H1 (cell line): Measurements from ENCODE around the gene YRDC. TPM values are rescaled to one million over a fixed set of nuclear protein-coding genes. Genes with fewer than 3 reads are reported as not detected.

Experiments used
- CEBPB ChIP-seq: IDR thresholded peaks from 2 replicates; pipeline ENCODE4 v1.6.1; 2012; ENCODE audit warnings: low read depth, low read length
- JUN ChIP-seq: IDR thresholded peaks from 2 replicates; pipeline ENCODE4 v1.6.1; 2011; ENCODE audit warnings: low read depth, mild to moderate bottlenecking, improper control_type of control experiment, low read length
- NANOG ChIP-seq: IDR thresholded peaks from 2 replicates; pipeline ENCODE4 v1.6.1; 2011; ENCODE audit warnings: low read length, low read depth, mild to moderate bottlenecking, inconsistent platforms; ENCODE audit not compliant: insufficient read depth, poor library complexity, severe bottlenecking
- RBBP5 ChIP-seq: IDR thresholded peaks from 2 replicates; pipeline ENCODE4 v1.7.1; 2012; ENCODE audit warnings: low read depth, mild to moderate bottlenecking, inconsistent platforms, low read length, moderate library complexity, borderline replicate concordance
- RXRA ChIP-seq: IDR thresholded peaks from 2 replicates; pipeline ENCODE4 v1.6.1; 2011; ENCODE audit warnings: low read depth, mild to moderate bottlenecking, low read length, moderate library complexity; ENCODE audit not compliant: insufficient read depth
- polyA plus RNA-seq, 7 experiments: library from polyadenylated mRNA; depleted of rRNA in 3 of 7; stranded (reverse) in 5 of 7; unstranded in 2 of 7; fragments of >200 nt in 5 of 7; fragments of 200-250 nt in 2 of 7; gene quantifications; 1 replicate in 5 of 7; 2 replicates in 1 of 7; 4 replicates in 1 of 7; pipeline versions ENCODE4 v1.2.1 to v1.2.3, GENCODE V29; 2011 to 2013; ENCODE audit warnings: missing spikeins in 2 of 7, mixed read lengths in 2 of 7
- total RNA-seq: library from RNA; stranded (reverse); fragmentation: NEBNext Ultra II Directional; extraction: Animal tissue kit (Norgen Biotek cat#: 25700); gene quantifications from 2 replicates; pipeline ENCODE4 v1.2.1, GENCODE V29; 2021
- TF ChIP-seq, protein P1 (sequence below): fragments of 300-600 bp; sonication (generic); IDR thresholded peaks from 2 replicates; pipeline ENCODE4 v1.7.1; 2012; ENCODE audit warnings: low read length, moderate library complexity, mild to moderate bottlenecking, inconsistent platforms; ENCODE audit not compliant: insufficient replicate concordance

Gene YRDC
- total and polyA plus RNA-seq, 2 of the 8 experiments (the other 6 are each of a cell fraction or from before 2014, with no cell fraction given) = 21.1 to 21.6 TPM

DNA sequence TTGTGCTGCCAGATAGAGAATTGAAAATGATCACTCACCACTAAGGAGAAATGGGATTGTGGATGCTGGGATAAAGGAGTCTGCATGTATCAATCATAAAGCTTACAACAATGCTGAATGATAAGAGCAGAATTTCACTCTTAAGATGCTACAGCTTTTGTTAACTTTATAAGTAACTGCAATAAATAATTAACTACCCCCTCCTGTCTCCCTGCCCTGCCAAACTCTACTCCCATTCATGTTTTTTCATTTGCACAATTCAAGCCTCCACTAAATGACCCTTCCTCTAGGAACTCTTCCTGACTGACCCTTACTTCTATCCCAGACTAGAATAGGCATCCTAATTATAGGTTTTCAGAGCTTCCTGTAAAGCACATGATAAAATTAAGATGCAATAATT is 36.5 kb upstream of the YRDC start (continued):
- TF ChIP-seq, protein P1, sequence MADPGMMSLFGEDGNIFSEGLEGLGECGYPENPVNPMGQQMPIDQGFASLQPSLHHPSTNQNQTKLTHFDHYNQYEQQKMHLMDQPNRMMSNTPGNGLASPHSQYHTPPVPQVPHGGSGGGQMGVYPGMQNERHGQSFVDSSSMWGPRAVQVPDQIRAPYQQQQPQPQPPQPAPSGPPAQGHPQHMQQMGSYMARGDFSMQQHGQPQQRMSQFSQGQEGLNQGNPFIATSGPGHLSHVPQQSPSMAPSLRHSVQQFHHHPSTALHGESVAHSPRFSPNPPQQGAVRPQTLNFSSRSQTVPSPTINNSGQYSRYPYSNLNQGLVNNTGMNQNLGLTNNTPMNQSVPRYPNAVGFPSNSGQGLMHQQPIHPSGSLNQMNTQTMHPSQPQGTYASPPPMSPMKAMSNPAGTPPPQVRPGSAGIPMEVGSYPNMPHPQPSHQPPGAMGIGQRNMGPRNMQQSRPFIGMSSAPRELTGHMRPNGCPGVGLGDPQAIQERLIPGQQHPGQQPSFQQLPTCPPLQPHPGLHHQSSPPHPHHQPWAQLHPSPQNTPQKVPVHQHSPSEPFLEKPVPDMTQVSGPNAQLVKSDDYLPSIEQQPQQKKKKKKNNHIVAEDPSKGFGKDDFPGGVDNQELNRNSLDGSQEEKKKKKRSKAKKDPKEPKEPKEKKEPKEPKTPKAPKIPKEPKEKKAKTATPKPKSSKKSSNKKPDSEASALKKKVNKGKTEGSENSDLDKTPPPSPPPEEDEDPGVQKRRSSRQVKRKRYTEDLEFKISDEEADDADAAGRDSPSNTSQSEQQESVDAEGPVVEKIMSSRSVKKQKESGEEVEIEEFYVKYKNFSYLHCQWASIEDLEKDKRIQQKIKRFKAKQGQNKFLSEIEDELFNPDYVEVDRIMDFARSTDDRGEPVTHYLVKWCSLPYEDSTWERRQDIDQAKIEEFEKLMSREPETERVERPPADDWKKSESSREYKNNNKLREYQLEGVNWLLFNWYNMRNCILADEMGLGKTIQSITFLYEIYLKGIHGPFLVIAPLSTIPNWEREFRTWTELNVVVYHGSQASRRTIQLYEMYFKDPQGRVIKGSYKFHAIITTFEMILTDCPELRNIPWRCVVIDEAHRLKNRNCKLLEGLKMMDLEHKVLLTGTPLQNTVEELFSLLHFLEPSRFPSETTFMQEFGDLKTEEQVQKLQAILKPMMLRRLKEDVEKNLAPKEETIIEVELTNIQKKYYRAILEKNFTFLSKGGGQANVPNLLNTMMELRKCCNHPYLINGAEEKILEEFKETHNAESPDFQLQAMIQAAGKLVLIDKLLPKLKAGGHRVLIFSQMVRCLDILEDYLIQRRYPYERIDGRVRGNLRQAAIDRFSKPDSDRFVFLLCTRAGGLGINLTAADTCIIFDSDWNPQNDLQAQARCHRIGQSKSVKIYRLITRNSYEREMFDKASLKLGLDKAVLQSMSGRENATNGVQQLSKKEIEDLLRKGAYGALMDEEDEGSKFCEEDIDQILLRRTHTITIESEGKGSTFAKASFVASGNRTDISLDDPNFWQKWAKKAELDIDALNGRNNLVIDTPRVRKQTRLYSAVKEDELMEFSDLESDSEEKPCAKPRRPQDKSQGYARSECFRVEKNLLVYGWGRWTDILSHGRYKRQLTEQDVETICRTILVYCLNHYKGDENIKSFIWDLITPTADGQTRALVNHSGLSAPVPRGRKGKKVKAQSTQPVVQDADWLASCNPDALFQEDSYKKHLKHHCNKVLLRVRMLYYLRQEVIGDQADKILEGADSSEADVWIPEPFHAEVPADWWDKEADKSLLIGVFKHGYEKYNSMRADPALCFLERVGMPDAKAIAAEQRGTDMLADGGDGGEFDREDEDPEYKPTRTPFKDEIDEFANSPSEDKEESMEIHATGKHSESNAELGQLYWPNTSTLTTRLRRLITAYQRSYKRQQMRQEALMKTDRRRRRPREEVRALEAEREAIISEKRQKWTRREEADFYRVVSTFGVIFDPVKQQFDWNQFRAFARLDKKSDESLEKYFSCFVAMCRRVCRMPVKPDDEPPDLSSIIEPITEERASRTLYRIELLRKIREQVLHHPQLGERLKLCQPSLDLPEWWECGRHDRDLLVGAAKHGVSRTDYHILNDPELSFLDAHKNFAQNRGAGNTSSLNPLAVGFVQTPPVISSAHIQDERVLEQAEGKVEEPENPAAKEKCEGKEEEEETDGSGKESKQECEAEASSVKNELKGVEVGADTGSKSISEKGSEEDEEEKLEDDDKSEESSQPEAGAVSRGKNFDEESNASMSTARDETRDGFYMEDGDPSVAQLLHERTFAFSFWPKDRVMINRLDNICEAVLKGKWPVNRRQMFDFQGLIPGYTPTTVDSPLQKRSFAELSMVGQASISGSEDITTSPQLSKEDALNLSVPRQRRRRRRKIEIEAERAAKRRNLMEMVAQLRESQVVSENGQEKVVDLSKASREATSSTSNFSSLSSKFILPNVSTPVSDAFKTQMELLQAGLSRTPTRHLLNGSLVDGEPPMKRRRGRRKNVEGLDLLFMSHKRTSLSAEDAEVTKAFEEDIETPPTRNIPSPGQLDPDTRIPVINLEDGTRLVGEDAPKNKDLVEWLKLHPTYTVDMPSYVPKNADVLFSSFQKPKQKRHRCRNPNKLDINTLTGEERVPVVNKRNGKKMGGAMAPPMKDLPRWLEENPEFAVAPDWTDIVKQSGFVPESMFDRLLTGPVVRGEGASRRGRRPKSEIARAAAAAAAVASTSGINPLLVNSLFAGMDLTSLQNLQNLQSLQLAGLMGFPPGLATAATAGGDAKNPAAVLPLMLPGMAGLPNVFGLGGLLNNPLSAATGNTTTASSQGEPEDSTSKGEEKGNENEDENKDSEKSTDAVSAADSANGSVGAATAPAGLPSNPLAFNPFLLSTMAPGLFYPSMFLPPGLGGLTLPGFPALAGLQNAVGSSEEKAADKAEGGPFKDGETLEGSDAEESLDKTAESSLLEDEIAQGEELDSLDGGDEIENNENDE = no peak
- TF ChIP-seq RBBP5 = no peak
- TF ChIP-seq CEBPB = no peak
- TF ChIP-seq NANOG = no peak
- TF ChIP-seq RXRA = no peak
- no peak for TF ChIP-seq JUN
